ENCODE results near the gene CAMK1D. TPM values are rescaled to one million over a fixed set of nuclear protein-coding genes. Genes with fewer than 3 reads are reported as not detected.

Gene CAMK1D
- total and polyA plus RNA-seq, 10 of the 15 experiments (the other 5 are each of a cell fraction or from before 2014, with no cell fraction given): 2.1 to 35.5 (median 14.7) TPM

DNA sequence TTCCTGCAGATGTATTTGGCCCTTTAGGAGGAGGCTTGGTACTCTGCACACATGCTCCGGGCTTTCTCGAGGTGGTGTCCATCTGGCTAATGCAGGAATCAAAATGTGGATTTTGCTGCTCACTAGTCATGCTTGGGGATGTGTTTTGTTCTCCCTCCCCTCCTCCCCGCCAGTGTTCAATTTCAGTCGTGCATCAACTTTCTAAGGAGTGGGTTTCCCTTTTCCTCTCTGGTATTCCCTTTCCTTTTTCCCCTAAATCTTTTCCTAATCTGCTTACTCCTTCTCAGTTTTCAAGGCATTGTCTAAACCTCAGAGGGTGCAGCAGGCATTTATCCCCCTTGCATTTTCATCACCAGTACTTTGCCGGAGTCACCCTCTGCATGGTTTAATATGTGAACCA lies 450.4 kb downstream of the CAMK1D start:
- in situ Hi-C loops (cut with MboI) (no loop called here), intact Hi-C loops (cut with micrococcal nuclease; ENCODE audit: unreplicated experiment) (no loop called here)
- H3K4me2 ChIP-seq (ENCODE audit: control insufficient read depth, insufficient read depth): no peak overlapping the region
- no peak overlapping the region for H2AFZ ChIP-seq (ENCODE audit: control insufficient read depth, low read depth, low read length)
- BruUV-seq (replicated peaks): no TSS peak
- H3K9me3 ChIP-seq (replicated peaks; ENCODE audit: control insufficient read depth, insufficient read depth, low read length): no peaks in the 10 kb centered on the region
- no peaks in the 10 kb centered on the region for H3K36me3 ChIP-seq (ENCODE audit: control insufficient read depth in 2 of 2, insufficient read depth in 2 of 2, low read length in 1 of 2)
- no peak overlapping the region for H3K27ac ChIP-seq (ENCODE audit: control insufficient read depth, insufficient read depth)
- TF ChIP-seq ASH2L (IDR thresholded peaks at IDR 0.05; ENCODE audit: borderline replicate concordance, low read depth): no peak
- TF ChIP-seq SMC3 (IDR thresholded peaks at IDR 0.05; ENCODE audit: borderline replicate concordance, low read length): no peak
- no peak for TF ChIP-seq NFYA (IDR thresholded peaks at IDR 0.05; ENCODE audit: borderline replicate concordance, low read depth, low read length)
- TF ChIP-seq SIN3A (IDR thresholded peaks at IDR 0.05; ENCODE audit: low read depth, low read length): no peak
- H3K27me3 ChIP-seq (replicated peaks in 1 of 2; ENCODE audit: control insufficient read depth in 2 of 2, insufficient read depth in 2 of 2, low read length in 1 of 2): no peaks in the 10 kb centered on the region
- no peaks in the 10 kb centered on the region for H3K4me1 ChIP-seq (ENCODE audit: control insufficient read depth, insufficient read depth, low read length)
- RAD21 ChIA-PET (ENCODE audit: unreplicated experiment): no interaction called here
- no peaks in the 10 kb centered on the region for H3K79me2 ChIP-seq (ENCODE audit: control insufficient read depth, insufficient read depth, low read length)
- H4K20me1 ChIP-seq (ENCODE audit: control insufficient read depth, insufficient read depth): no peaks in the 10 kb centered on the region
- SMC1A ChIA-PET (ENCODE audit: uncharacterized antibody, unreplicated experiment): interaction anchor here (0.9 kb wide), 1 partner anchor 17 kb away, joined by 3 read pairs; no protein-coding TSS in a partner anchor
- CTCF ChIA-PET: interaction anchor here (2.0 kb wide), 1 partner anchor 17 kb away, joined by 7 read pairs; no protein-coding TSS in a partner anchor
- POLR2A ChIA-PET: no interaction called here
- DNase-seq (ENCODE audit: low read depth, low spot score) (no peak), FAIRE-seq (no peak), ATAC-seq (no peak)
- H3K9ac ChIP-seq (ENCODE audit: control insufficient read depth, insufficient read depth, low read length): no peak overlapping the region
- H3K4me3 ChIP-seq: no peak overlapping the region
- WGBS (ENCODE audit: insufficient coverage, insufficient replicate concordance, low lambda C conversion rate, missing lambda C conversion rate): 86% methylated on average over 5 of the region's 5 CpGs

GRCh38 chr10:12800302-12800701 lies 451.0 kb downstream of the CAMK1D start:
- Histone ChIP-seq H4K20me1 (ENCODE audit: control insufficient read depth, insufficient read depth) (no peaks in the 10 kb centered on the region), H3K4me3 (no peak overlapping the region), H3K27ac (ENCODE audit: control insufficient read depth, insufficient read depth) (no peak overlapping the region), H3K27me3 (replicated peaks in 1 of 2; ENCODE audit: control insufficient read depth in 2 of 2, insufficient read depth in 2 of 2, low read length in 1 of 2) (no peaks in the 10 kb centered on the region), H3K36me3 (ENCODE audit: control insufficient read depth in 2 of 2, insufficient read depth in 2 of 2, low read length in 1 of 2) (no peaks in the 10 kb centered on the region), H3K9me3 (replicated peaks; ENCODE audit: control insufficient read depth, insufficient read depth, low read length) (no peaks in the 10 kb centered on the region), H3K4me2 (ENCODE audit: control insufficient read depth, insufficient read depth) (no peak overlapping the region), H3K4me1 (ENCODE audit: control insufficient read depth, insufficient read depth, low read length) (no peaks in the 10 kb centered on the region), H3K9ac (ENCODE audit: control insufficient read depth, insufficient read depth, low read length) (no peak overlapping the region), H3K79me2 (ENCODE audit: control insufficient read depth, insufficient read depth, low read length) (no peaks in the 10 kb centered on the region), H2AFZ (ENCODE audit: control insufficient read depth, low read depth, low read length) (no peak overlapping the region)
- BruUV-seq (replicated peaks): no TSS peak
- WGBS (ENCODE audit: insufficient coverage, insufficient replicate concordance, low lambda C conversion rate, missing lambda C conversion rate): 88% methylated on average over 4 of the region's 4 CpGs
- FAIRE-seq: no peak
- in situ Hi-C loops (cut with MboI) (no loop called here), intact Hi-C loops (cut with micrococcal nuclease; ENCODE audit: unreplicated experiment) (no loop called here)
- ATAC-seq: 0 out of 3 replicates have a peak, but pooled peaks have one; percentile 29
- ChIA-PET CTCF (interaction anchor here (2.0 kb wide), 1 partner anchor 18 kb away, joined by 7 read pairs; no protein-coding TSS in a partner anchor), SMC1A (ENCODE audit: uncharacterized antibody, unreplicated experiment) (interaction anchor here (0.9 kb wide), 1 partner anchor 16 kb away, joined by 3 read pairs; no protein-coding TSS in a partner anchor), POLR2A (no interaction called here), RAD21 (ENCODE audit: unreplicated experiment) (no interaction called here)
- TF ChIP-seq GABPA (IDR thresholded peaks at IDR 0.05; ENCODE audit: low read depth) (no peak), CTCF (IDR thresholded peaks at IDR 0.05 in 2 of 3, conservative IDR thresholded peaks at IDR 0.05 in 1 of 3; ENCODE audit: control insufficient read depth in 2 of 3, extremely low read depth in 1 of 3, insufficient read depth in 1 of 3, low read depth in 3 of 3, low read length in 3 of 3) (0 out of 6 replicates have a peak, but pooled peaks of 1 of the 3 experiments have one; percentile 8)
- DNase-seq (ENCODE audit: low read depth, low spot score): no peak

All from GM12878 (cell line).